GF-D8 (cell line): ENCODE data around the gene TTLL7.
"Not testable (repeated sequence)": the region's sequence is repeated elsewhere in the genome, so short reads cannot be mapped to it uniquely, and the experiment has no call there.

ENCODE experiments used
- DNase-seq: peaks from one replicate; lab custom pipeline; 2025; lab: John Stamatoyannopoulos, UW

The TTLL7 gene

GRCh38 chr1:83929184-83929583, 69.7 kb downstream of the TTLL7 start:
- no peak for DNase-seq

- no peak for DNase-seq
These were observed 70.5 kb downstream of the TTLL7 start for GRCh38 chr1:83928396-83928795.

DNA sequence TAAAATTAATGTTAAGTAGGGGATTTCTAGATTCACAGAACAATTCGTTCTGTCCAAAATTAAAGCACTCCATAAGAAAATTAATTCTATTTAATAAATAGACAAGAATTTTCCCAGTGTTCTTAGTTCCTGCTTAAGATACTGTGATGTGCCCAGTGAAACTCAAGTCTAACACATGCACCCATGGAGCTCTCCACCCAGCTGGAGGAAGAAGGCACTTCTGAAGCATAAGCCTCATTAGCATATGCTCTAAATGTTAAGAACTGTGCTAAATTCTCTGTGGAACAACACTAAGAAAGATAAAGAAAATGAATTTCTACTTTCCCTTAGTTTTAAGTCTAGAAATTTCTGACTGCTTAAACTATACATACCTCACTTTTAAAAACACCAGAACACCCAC, 71.2 kb downstream of the TTLL7 start:
- DNase-seq = no peak

DNA sequence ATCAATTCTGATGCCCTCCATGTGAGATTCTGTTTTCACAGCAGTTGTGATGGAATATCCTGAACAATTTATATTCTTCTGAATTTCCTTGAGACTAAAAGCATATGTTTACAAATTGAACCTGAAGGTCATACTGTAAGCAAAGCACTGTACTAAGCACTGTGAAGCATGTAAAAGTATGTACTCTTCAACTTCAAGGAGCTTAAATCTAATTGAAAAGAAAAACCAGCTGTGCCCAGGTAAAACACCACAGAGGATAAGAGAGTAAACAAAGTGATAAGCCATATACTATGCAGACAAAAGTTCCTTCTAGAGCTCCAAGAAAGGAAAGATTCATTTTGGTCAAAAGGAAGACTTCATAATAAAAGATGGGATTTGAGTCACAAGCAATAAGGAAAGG, 71.9 kb downstream of the TTLL7 start:
- DNase-seq = no peak

GRCh38 chr1:83923553-83923952, 75.4 kb downstream of the TTLL7 start:
- no peak for DNase-seq

DNA sequence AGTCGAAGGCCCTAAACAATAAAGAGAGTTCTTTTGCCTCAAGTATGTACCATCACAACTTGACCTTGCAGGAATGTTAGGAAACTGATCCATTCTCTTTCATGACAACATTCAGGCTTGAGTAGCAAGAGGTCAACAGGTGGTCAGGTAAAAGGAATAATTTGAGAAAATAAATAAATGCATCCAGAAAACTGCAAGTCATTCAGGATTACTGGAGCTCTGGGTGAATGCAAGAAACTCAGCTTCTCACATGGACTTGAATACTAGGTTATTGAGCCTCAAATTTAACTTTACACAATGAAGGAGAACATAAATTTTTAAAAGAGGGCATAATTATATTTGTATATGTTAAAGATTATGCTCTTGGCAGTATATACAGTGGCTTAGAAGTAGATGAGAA, 76.5 kb downstream of the TTLL7 start:
- no peak for DNase-seq

GRCh38 chr1:83920320-83920719, 78.6 kb downstream of the TTLL7 start:
- no peak for DNase-seq

GRCh38 chr1:83919872-83920271, 79.1 kb downstream of the TTLL7 start:
- no peak for DNase-seq

DNA sequence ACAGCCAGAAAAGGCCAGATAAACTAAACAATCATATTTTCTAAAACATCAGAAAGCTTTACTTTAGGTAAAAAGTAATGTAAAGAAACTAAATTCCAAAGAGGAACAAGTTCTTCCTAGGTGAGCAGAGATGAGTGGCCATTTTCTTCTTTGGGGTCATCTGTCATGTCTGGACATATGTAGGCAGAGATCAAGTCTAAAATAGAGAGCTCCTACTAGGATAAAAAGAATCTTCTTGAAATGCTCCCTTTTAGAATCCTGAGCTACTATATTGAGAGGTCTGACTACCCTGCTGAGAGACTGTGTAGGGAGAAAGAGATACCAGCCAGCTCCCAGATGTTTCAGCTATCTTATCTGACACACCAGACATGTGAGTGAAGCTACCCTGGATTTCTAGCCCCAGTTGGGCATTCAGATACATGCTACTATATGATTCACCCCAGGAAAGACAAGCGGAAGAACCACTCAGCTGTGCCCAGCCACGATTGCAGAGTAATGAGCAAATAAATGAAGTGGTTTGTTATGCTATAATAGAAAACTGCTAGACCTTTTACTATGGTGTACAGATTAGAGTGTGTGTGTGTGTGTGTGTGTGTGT, 80.1 kb downstream of the TTLL7 start:
- no peak for DNase-seq

DNA sequence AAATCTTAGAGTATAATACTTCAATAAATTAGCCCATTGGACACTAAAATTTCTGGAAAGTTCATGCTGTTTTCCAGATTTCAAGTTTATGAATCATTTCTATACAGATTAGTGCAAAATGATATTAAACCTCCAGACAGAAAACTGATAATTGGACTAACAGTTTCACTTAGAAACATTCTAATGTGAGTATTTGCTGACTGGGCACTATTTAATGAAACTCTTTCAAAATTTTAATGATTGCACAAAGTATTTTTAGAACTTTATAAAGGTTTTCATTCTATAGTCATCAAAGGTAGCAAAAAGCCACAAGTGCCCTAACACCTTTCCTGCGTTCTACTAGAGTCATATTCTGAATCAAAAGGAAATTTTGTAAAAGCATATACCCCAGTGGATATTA, 81.0 kb downstream of the TTLL7 start:
- no peak for DNase-seq

DNA sequence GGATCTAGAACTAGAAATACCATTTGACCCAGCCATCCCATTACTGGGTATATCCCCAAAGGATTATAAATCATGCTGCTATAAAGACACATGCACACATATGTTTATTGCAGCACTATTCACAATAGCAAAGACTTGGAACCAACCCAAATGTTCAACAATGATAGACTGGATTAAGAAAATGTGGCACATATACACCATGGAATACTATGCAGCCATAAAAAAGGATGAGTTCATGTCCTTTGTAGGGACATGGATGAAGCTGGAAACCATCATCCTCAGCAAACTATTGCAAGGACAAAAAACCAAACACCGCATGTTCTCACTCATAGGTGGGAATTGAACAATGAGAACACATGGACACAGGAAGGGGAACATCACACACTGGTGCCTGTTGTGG, 82.8 kb downstream of the TTLL7 start:
- DNase-seq = not testable (repeated sequence)

- DNase-seq = no peak
These were observed 86.1 kb downstream of the TTLL7 start for GRCh38 chr1:83912876-83913275.

DNA sequence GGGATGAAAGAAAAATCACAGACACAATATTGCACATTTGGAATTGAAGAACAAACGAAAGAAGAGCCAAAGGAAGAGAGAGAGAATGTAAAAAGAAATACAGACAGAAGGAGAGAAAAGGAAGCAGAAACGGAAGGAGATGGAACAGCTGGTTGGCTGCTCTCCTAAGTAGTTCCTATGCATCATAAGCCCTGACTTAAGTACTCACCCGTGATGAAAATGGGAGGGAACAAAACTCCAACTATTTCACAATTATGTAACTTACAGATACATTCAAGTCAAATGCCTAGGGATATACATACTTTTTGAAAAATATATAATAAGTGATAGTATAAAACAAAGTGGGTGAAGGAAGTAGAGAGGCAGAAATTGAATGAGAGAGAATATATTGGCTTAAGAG, 88.5 kb downstream of the TTLL7 start:
- DNase-seq = no peak

- no peak for DNase-seq
These were observed 89.2 kb downstream of the TTLL7 start for GRCh38 chr1:83909687-83910086.

GRCh38 chr1:83905315-83905907, 93.5 kb downstream of the TTLL7 start:
- DNase-seq = no peak

DNA sequence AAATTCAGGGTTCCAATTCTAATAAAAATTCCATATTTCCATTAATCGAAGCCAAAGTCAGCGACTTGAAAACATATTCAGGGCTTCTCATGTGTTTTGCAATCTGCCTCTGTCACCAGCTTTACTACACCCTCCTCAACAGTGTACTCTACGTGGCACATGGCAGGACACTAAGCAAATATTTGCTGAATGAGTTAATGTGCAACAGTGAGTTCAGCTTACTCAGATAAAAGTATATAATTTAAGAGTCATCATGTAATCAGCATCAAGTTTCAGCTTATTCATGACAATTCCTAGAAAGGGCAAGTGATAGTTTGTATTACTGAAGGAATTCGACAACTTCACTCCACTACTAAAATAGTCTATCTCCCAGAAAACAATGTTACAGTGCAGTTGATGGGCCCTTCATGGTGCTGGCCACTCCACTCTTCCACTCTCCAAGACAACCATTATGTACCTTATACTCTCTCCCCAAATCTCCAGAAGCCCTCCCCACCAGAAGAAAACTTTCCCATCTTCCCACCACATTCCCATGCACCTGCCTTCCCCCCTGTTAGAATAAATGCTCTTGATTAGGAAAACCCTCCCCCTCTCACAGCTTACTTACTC, 97.3 kb downstream of the TTLL7 start:
- no peak for DNase-seq

DNA sequence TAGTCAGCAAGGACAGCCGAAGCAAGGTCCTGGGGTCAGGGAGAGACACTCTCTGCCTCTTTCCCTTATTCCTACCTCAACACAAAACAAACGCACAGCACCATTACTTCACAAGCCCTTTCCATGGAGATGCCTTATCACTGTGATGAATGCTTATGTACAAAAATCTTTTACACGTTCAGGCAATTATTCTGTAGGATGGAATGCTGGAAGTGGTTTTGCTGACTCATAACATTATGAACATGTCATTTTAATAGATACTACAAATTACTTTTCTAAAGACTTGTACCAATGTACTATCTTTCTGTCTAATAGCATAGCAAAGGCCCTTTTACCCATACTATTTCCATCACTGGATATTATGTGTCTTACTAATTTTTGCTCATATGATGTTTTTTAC, 98.4 kb downstream of the TTLL7 start:
- DNase-seq = no peak

GRCh38 chr1:83897516-83897915, 101.4 kb downstream of the TTLL7 start:
- DNase-seq = no peak

DNA sequence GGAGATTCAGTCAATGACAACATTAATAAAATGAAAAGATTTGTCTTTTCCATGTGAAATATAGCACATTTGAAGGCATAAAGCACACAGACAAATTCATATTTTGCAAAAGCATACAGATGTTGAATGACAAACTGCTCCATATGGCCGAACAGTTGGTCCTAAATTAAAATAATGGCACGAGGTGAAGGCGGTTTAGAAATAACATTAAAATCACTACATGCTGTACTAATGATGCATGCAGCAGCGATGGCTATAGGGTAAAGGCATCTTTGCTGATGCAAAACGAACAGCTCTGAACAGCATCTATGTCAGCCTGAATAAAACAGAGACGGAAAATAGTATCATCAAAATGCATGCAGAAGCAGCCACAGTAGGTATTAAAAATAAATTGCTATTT, 102.6 kb downstream of the TTLL7 start:
- DNase-seq = no peak

- no peak for DNase-seq
These were observed 109.2 kb downstream of the TTLL7 start for GRCh38 chr1:83889707-83890106.

DNA sequence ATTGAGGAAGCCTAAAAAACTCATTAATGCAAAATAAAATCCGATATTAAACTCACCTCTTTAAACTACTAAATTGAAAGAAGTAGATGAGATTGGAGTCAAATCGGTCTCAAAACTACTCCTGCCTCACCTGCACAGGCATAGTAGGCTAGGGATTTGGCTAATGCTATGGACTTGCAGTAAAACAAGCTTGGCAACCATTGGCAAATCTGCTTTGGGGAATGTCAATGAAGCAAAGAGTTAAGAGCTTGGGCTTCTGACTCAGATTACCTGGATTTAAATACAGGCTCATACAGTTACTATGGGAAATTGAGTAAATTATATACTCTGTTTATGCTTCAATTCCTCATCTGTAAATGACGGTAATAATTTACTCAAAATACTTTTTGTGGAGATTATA, 111.4 kb downstream of the TTLL7 start:
- DNase-seq = no peak

- no peak for DNase-seq
These were observed 115.0 kb downstream of the TTLL7 start for GRCh38 chr1:83883979-83884378.

GRCh38 chr1:83882906-83883305, 116.0 kb downstream of the TTLL7 start:
- no peak for DNase-seq

DNA sequence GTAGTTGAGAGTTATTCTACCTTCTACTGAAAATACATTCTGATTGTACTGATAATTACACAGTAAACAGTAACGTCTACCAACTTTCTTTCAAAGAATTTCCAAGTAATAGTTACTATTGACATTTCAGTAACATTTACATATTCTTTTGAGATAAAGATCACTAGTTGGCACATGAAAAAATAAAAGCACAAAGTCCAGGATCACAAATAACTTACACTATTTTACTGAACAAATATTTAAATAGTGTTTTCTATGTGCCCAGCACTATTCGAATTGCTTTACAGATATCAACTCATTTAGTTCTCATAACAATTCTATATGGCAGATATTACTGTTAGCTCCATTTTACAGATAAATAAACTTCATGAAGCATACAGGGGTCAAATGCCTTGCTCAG, 126.4 kb downstream of the TTLL7 start:
- DNase-seq = no peak
